Measurements from ENCODE around the gene PRMT9.

PRMT9 gene

GRCh38 chr4:147617841-147618691 lies 65.9 kb downstream of the PRMT9 start:
- no peak for DNase-seq (ENCODE audit: low spot score)

- peak; percentile 98 for DNase-seq (ENCODE audit: low spot score)
Measured at GRCh38 chr4:147617173-147617840, 66.7 kb downstream of the PRMT9 start, which contains the start of gene TMEM184C. Gene TMEM184C, plus strand, starts transcription at chr4:147617397. Its CDS starts 560 bp downstream, at chr4:147617957.

- DNase-seq (ENCODE audit: low spot score): no peak
Measured at GRCh38 chr4:147616849-147617172, 67.2 kb downstream of the PRMT9 start.

DNA sequence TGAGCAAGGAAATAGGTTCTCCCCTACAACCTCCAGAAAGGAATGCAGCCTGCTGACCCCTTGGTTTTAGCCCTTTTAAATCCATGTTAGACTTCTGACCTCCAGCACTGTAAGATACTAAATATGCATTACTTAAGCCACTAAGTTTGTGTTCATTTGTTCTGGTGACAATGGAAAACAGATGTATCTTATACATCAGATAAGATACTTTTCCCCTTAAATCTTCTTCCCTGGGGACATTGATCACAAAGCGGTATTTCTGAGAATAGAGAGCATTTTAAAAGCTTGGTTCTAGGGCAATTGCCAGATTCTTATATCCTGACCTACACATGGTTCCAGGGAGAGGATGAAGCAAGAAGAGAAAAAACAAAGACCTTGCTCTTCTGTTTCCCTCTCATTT lies 73.3 kb downstream of the PRMT9 start:
- no peak for DNase-seq (ENCODE audit: low spot score)

DNA sequence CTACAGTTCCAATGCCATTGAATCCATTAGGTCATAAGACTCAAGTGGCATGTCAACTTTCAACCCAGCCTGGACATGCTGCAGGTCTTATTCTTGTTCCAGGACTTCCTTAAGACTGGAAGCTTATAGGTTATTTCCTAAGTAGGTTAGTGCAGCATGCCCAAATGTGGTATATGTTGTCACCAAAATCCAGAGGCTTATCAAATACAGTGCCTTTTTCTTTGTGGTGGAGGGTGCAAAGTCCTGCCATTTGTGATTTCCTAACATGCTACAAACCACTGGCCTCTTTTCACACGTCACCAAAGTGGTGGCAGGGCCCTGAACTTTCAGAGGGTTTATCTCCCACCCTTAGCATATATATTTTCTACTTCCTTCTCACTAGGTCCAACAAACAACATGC lies 76.5 kb downstream of the PRMT9 start:
- DNase-seq (ENCODE audit: low spot score): no peak

DNA sequence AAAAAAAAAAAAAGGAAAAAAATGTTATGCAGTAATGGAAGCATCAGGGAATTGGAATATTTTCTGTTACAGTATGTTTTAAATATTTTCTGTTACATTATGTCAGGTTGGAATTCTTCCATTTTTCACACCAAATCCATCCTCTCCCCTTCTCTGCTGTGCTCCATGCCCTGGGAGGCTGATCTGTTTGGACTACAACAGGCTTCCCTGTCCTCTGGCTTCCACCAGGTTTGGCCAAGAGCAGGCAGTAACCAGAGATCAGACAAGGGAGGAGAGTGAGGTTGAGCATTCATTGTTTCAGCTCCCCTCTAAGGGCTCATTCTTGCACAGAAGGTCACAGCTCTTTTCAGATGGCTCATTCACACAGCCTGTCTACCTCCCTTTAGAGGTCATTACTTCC lies 78.5 kb downstream of the PRMT9 start:
- no peak for DNase-seq (ENCODE audit: low spot score)

GRCh38 chr4:147599769-147600168 lies 84.2 kb downstream of the PRMT9 start:
- DNase-seq (ENCODE audit: low spot score): no peak

GRCh38 chr4:147599206-147599605 lies 84.8 kb downstream of the PRMT9 start:
- no peak for DNase-seq (ENCODE audit: low spot score)

DNA sequence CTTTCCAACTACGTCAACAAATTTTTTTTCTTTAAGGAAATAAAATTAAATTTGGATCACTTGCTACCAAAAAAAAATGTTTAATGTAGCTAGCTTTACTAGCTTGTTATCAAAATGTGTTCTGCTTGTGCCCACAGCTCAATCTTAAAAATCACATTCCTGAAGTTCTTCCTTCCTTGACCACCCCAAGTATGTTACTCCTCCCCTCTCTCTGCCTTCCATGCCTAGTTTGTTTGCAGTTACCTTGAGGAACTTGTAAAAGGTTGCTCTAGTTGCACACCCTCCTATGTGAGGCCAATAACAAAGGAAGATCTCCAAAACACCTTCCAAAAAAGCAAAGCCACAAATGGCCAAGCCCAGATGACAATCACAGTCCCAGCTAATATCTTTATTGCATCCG lies 86.4 kb downstream of the PRMT9 start:
- no peak for DNase-seq (ENCODE audit: low spot score)

GRCh38 chr4:147596981-147597380 lies 87.0 kb downstream of the PRMT9 start:
- no peak for DNase-seq (ENCODE audit: low spot score)

DNA sequence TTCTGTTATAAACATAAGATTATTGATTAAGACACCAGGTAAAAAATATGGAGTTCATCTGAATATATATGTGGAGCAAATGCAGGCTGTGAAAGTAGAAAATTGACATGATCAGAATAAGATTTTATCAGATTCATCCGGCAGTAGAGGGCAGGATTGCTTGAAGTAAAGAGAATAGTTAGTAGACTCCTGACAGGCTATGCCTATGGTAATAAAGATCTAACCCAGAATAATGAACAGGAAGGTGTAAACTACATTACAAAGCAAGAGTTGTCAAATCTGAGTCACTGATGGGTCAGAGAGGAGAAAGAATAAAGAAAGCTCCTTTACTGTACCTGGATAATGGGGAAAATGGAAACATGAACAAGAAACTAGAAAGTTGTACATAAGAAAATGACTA lies 87.6 kb downstream of the PRMT9 start:
- DNase-seq (ENCODE audit: low spot score): no peak

DNA sequence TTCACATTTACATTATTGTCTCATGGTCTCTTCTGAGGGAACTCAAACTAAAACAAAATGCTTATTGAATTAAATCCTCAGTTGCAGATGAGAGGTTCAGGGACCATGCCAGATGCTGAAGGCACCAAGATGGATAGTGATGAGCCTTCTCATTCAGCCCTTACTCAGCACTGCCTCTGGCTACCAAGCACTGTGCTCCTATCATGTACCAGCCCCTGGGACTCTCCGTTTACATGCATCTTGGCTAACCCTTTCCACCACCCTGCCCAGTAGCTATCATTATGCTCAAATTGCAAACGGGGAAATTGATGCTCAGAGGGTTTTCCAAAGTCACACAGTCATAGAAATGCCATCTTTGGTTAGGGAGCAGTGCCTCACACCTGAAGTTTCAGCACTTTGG lies 89.4 kb downstream of the PRMT9 start:
- no peak for DNase-seq (ENCODE audit: low spot score)

- DNase-seq (ENCODE audit: low spot score): no peak
Measured at GRCh38 chr4:147594107-147594506, 89.9 kb downstream of the PRMT9 start.

- DNase-seq (ENCODE audit: low spot score): no peak
Measured at GRCh38 chr4:147591106-147591505, 92.9 kb downstream of the PRMT9 start.

DNA sequence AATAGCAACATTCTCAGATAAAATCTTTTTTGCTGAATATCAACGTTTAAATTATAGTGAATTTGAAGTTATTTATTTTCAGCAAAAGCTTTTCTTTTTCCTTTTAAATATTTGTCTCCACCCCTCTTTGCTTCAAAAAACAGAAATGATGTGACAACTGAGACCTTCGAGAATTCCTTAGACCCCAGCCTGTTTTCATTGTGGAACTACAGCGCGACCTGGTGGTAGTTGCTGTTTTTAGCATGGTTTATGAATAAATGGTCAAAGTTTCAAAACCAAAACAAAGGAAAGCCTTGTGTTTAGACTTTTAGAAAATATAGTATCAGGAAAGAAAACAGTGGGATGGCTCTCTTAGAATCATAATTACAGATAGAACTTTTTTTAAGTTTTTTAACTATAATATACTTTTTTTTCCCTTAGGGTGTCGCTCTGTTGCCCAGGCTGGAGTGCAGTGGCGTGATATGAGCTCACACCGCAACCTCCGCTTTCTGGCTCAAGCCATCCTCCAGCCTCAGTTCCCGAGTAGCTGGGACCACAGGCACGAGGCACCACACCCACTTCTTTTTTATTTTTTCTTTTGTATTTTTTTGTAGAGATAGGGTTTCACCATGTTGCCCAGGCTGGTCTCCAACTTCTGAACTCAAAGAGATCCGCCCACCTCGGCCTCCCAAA lies 93.6 kb downstream of the PRMT9 start:
- peak; percentile 29 for DNase-seq (ENCODE audit: low spot score)

- no peak for DNase-seq (ENCODE audit: low spot score)
Measured at GRCh38 chr4:147589586-147589985, 94.4 kb downstream of the PRMT9 start.

All from CD4-positive, alpha-beta T cell treated with Interleukin-15 for 4 hours (primary cell).